Panc1 (cell line): ENCODE data around the gene ARL4A.

Experiments used
- POLR2AphosphoS5 ChIP-seq: IDR thresholded peaks from 2 replicates; pipeline ENCODE4 v1.6.1; 2012; ENCODE audit warnings: mild to moderate bottlenecking, low read depth, low read length, moderate library complexity
- REST ChIP-seq, 2 experiments: IDR thresholded peaks; 2 replicates each; pipeline ENCODE4 v1.6.1; 2011 to 2012; ENCODE audit warnings: low read depth in 2 of 2, control low read depth in 1 of 2, low read length in 1 of 2, mild to moderate bottlenecking in 1 of 2, moderate library complexity in 1 of 2; ENCODE audit not compliant: insufficient read depth in 1 of 2
- SIN3A ChIP-seq: IDR thresholded peaks from 2 replicates; pipeline ENCODE4 v1.6.1; 2012; ENCODE audit warnings: low read depth, mild to moderate bottlenecking, low read length, moderate library complexity, borderline replicate concordance; ENCODE audit not compliant: insufficient read depth
- TCF7L2 ChIP-seq: IDR thresholded peaks from 2 replicates; pipeline ENCODE4 v1.6.1; 2011; ENCODE audit warnings: mild to moderate bottlenecking, low read depth, low read length, inconsistent platforms
- TF ChIP-seq, protein P1 (sequence below): fragments of 450-650 bp; IDR thresholded peaks from 2 replicates; pipeline ENCODE4 v1.5.1; 2017; ENCODE audit warnings: mild to moderate bottlenecking

GRCh38 chr7:12701433-12701832, 14.0 kb downstream of the ARL4A start:
- TF ChIP-seq, protein P1, sequence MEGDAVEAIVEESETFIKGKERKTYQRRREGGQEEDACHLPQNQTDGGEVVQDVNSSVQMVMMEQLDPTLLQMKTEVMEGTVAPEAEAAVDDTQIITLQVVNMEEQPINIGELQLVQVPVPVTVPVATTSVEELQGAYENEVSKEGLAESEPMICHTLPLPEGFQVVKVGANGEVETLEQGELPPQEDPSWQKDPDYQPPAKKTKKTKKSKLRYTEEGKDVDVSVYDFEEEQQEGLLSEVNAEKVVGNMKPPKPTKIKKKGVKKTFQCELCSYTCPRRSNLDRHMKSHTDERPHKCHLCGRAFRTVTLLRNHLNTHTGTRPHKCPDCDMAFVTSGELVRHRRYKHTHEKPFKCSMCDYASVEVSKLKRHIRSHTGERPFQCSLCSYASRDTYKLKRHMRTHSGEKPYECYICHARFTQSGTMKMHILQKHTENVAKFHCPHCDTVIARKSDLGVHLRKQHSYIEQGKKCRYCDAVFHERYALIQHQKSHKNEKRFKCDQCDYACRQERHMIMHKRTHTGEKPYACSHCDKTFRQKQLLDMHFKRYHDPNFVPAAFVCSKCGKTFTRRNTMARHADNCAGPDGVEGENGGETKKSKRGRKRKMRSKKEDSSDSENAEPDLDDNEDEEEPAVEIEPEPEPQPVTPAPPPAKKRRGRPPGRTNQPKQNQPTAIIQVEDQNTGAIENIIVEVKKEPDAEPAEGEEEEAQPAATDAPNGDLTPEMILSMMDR, result no peak
- no peak for TF ChIP-seq POLR2AphosphoS5
- no peak for TF ChIP-seq SIN3A
- TF ChIP-seq REST (IDR thresholded peaks at IDR 0.05; ENCODE audit: insufficient read depth in 1 of 2, low read depth in 2 of 2, low read length in 1 of 2), result no peak
- TF ChIP-seq TCF7L2, result no peak
